MCF 10A (cell line): Measurements from ENCODE around the gene LIPE. TPM values are rescaled to one million over a fixed set of nuclear protein-coding genes. Genes with fewer than 3 reads are reported as not detected.

Experiments
- BruUV-seq: library from RNA; stranded (reverse); fragments of 400-500 nt; replicated peaks from 2 replicates; lab custom pipeline; 2021; lab: Mats Ljungman, UMichigan
- CTCF ChIA-PET: fragments of 300-600 bp; sonication (Branson Sonifier 250); formaldehyde crosslinking; extraction: SDS; loops from one replicate; lab custom pipeline; 2021; ENCODE audit warnings: antibody characterized with exemption, inconsistent platforms; lab: Yijun Ruan, JAX
- POLR2A ChIA-PET: fragments of 300-600, 350-650 bp; sonication (Branson Sonifier 250); formaldehyde crosslinking; extraction: SDS; loops from one replicate; lab custom pipeline; 2020; ENCODE audit warnings: antibody characterized with exemption, inconsistent platforms; lab: Yijun Ruan, JAX
- DNase-seq: peaks from one replicate; pipeline ENCODE4 v3.0.0-alpha.2; 2018; ENCODE audit not compliant: unreplicated experiment
- H3K27ac Mint-ChIP-seq: one replicate; pipeline ENCODE4 v1.8.0; 2022; ENCODE audit warnings: mild to moderate bottlenecking, low read depth, mixed read lengths; ENCODE audit not compliant: unreplicated experiment
- H3K27me3 Mint-ChIP-seq: one replicate; pipeline ENCODE4 v1.8.0; 2022; ENCODE audit warnings: mixed read lengths; ENCODE audit not compliant: insufficient read depth, unreplicated experiment
- H3K36me3 Mint-ChIP-seq: one replicate; pipeline ENCODE4 v1.8.0; 2022; ENCODE audit warnings: mild to moderate bottlenecking, moderate library complexity, mixed read lengths; ENCODE audit not compliant: insufficient read depth, unreplicated experiment
- H3K4me1 Mint-ChIP-seq: one replicate; pipeline ENCODE4 v1.8.0; 2022; ENCODE audit warnings: mixed read lengths; ENCODE audit not compliant: insufficient read depth, unreplicated experiment
- H3K4me3 Mint-ChIP-seq: one replicate; pipeline ENCODE4 v1.8.0; 2022; ENCODE audit warnings: mild to moderate bottlenecking, moderate library complexity, mixed read lengths; ENCODE audit not compliant: unreplicated experiment
- H3K9me3 Mint-ChIP-seq: one replicate; pipeline ENCODE4 v1.8.0; 2022; ENCODE audit warnings: mixed read lengths; ENCODE audit not compliant: unreplicated experiment
- intact Hi-C: fragments of 100-400 bp; cut with micrococcal nuclease; formaldehyde crosslinking; loops from 2 replicates; pipeline ENCODE4 v1.14.1; 2022
- total RNA-seq: library from RNA; stranded (reverse); gene quantifications from 2 replicates; pipeline ENCODE4 v1.2.3, GENCODE V29; 2022
- TF ChIP-seq, protein P1 (sequence below): fragments of 200-600 bp; IDR thresholded peaks from one replicate; pipeline ENCODE4 v1.8.0; 2022; ENCODE audit warnings: antibody characterized with exemption, mild to moderate bottlenecking; ENCODE audit not compliant: unreplicated experiment

LIPE gene
- total RNA-seq, 1 experiment from 2014 or later = 11.7 TPM

DNA sequence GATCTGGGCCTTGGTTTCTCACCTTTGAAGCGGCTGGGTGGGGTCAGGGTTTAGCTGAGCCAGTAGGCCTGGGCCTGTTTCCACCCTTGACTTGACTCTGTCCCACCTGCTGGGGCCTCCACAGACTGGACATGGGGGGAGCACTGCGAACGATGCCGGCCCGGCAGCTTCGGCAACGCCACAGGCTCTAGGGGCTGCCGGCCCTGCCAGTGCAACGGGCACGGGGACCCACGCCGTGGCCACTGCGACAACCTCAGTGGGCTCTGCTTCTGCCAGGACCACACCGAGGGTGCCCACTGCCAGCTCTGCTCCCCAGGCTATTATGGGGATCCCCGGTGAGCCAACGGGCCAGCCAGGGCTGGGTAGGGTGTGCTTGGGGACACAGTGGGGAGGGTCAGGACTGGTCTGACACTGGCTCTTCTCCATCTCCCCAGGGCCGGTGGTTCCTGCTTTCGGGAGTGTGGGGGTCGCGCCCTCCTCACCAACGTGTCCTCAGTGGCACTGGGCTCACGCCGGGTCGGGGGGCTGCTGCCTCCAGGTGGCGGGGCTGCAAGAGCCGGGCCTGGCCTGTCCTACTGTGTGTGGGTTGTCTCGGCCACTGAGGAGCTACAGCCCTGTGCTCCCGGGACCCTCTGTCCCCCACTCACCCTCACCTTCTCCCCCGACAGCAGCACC lies 73.7 kb downstream of the LIPE start:
- Mint-ChIP-seq H3K36me3 (peaks cover 20% of the 10 kb centered on the region), H3K27ac (no peak overlapping the region), H3K4me1 (peaks cover 6% of the 10 kb centered on the region), H3K27me3 (no peaks in the 10 kb centered on the region), H3K9me3 (no peaks in the 10 kb centered on the region), H3K4me3 (no peak overlapping the region)
- POLR2A ChIA-PET = no interaction called here
- BruUV-seq = no TSS peak
- intact Hi-C loops = no loop called here
- CTCF ChIA-PET = interaction anchor here (0.6 to 1.1 kb wide), 3 partner anchors 30 to 89 kb away, joined by 3 to 6 read pairs (median 5); partner anchors contain the start of gene CXCL17
- TF ChIP-seq, protein P1, sequence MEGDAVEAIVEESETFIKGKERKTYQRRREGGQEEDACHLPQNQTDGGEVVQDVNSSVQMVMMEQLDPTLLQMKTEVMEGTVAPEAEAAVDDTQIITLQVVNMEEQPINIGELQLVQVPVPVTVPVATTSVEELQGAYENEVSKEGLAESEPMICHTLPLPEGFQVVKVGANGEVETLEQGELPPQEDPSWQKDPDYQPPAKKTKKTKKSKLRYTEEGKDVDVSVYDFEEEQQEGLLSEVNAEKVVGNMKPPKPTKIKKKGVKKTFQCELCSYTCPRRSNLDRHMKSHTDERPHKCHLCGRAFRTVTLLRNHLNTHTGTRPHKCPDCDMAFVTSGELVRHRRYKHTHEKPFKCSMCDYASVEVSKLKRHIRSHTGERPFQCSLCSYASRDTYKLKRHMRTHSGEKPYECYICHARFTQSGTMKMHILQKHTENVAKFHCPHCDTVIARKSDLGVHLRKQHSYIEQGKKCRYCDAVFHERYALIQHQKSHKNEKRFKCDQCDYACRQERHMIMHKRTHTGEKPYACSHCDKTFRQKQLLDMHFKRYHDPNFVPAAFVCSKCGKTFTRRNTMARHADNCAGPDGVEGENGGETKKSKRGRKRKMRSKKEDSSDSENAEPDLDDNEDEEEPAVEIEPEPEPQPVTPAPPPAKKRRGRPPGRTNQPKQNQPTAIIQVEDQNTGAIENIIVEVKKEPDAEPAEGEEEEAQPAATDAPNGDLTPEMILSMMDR = no peak
- DNase-seq = no peak

GRCh38 chr19:42352301-42353259 lies 74.6 kb downstream of the LIPE start:
- ChIA-PET POLR2A (no interaction called here), CTCF (interaction anchor here (0.6 kb wide), 2 partner anchors 37 to 90 kb away, joined by 3 read pairs; partner anchors contain the start of gene CXCL17)
- intact Hi-C loops = no loop called here
- Mint-ChIP-seq H3K27ac (peak overlapping the region; percentile 3), H3K36me3 (peaks cover 20% of the 10 kb centered on the region), H3K4me1 (peaks cover 6% of the 10 kb centered on the region), H3K27me3 (no peaks in the 10 kb centered on the region), H3K9me3 (no peaks in the 10 kb centered on the region), H3K4me3 (no peak overlapping the region)
- BruUV-seq = no TSS peak
- DNase-seq = no peak
- TF ChIP-seq, protein P1 = no peak

Other genes starting within 250 kb of the LIPE start
- gene DEDD2, start 209.7 kb downstream of the LIPE start, total RNA-seq = 28.5 and 31.2 TPM in 2 replicates
- gene ZNF526, start 207.1 kb downstream of the LIPE start, total RNA-seq = 11.5 and 12.3 TPM in 2 replicates
- 53.5 and 54.5 TPM in 2 replicates for gene GSK3A, start 184.8 kb downstream of the LIPE start, total RNA-seq
- gene ERF, start 172.3 kb downstream of the LIPE start, total RNA-seq = 27.8 and 35.1 TPM in 2 replicates
- gene CIC, start 158.1 kb downstream of the LIPE start, total RNA-seq = 66.9 and 67.9 TPM in 2 replicates
- gene PRR19, start 125.3 kb downstream of the LIPE start, total RNA-seq = 0.30 and 0.64 TPM in 2 replicates
- 9.5 and 30.6 TPM in 2 replicates for gene PAFAH1B3, start 124.8 kb downstream of the LIPE start, total RNA-seq
- not detected in 2 replicates for gene TMEM145, start 114.1 kb downstream of the LIPE start, total RNA-seq
- 13.0 and 20.6 TPM in 2 replicates for gene MEGF8, start 101.8 kb downstream of the LIPE start, total RNA-seq
- gene CNFN, start 37.1 kb downstream of the LIPE start, total RNA-seq = 0.89 and 1.6 TPM in 2 replicates
- gene CXCL17, start 15.6 kb upstream of the LIPE start, total RNA-seq = not detected in 2 replicates
- 0.32 and 0.56 TPM in 2 replicates for gene CEACAM1, start 101.1 kb upstream of the LIPE start, total RNA-seq
- not detected in 2 replicates for gene CEACAM8, start 167.5 kb upstream of the LIPE start, total RNA-seq